HepG2 (cell line): ENCODE results near the gene TBC1D14. TPM values are rescaled to one million over a fixed set of nuclear protein-coding genes. Genes with fewer than 3 reads are reported as not detected.

Experiments
- CHCHD3 ChIP-seq: sonication (generic); formaldehyde crosslinking; IDR thresholded peaks from 2 replicates; pipeline ENCODE4 v1.8.0; 2022; ENCODE audit warnings: mild to moderate bottlenecking, missing genetic modification reagents, moderate library complexity
- GFI1 ChIP-seq: sonication (generic); formaldehyde crosslinking; IDR thresholded peaks from 2 replicates; pipeline ENCODE4 v1.5.0; 2020; ENCODE audit warnings: missing genetic modification reagents, mild to moderate bottlenecking, borderline replicate concordance
- HES4 ChIP-seq: sonication (generic); formaldehyde crosslinking; IDR thresholded peaks from 2 replicates; pipeline ENCODE4 v1.9.0; 2021; ENCODE audit warnings: mild to moderate bottlenecking, missing genetic modification reagents, borderline replicate concordance
- RAD51 ChIP-seq: fragments of 450-650 bp; IDR thresholded peaks from 2 replicates; pipeline ENCODE4 v1.6.1; 2016; ENCODE audit warnings: borderline replicate concordance
- RBM22 ChIP-seq: fragments of 200-400 bp; formaldehyde crosslinking; optimal IDR thresholded peaks from 2 replicates; pipeline ENCODE3; 2017; ENCODE audit warnings: mild to moderate bottlenecking, low read length, moderate library complexity
- SP1 ChIP-seq, 2 experiments: fragments of 450-650 bp in 1 of 2; sonication (generic) in 1 of 2; formaldehyde crosslinking in 1 of 2; IDR thresholded peaks; 2 replicates each; pipeline versions ENCODE4 v1.4.0 to v1.6.1; 2016 to 2020; ENCODE audit warnings: missing genetic modification reagents in 1 of 2
- SRSF9 ChIP-seq: fragments of 200-400 bp; formaldehyde crosslinking; IDR thresholded peaks from 2 replicates; pipeline ENCODE4 v1.6.1; 2018; ENCODE audit warnings: borderline replicate concordance, mild to moderate bottlenecking, low read depth, low read length; ENCODE audit not compliant: insufficient read depth, poor library complexity, severe bottlenecking
- ZBTB3 ChIP-seq: sonication (generic); formaldehyde crosslinking; IDR thresholded peaks from 2 replicates; pipeline ENCODE4 v1.4.0; 2020; ENCODE audit warnings: low read depth, mild to moderate bottlenecking, moderate library complexity, missing genetic modification reagents, borderline replicate concordance
- ZNF781 ChIP-seq: sonication (generic); formaldehyde crosslinking; IDR thresholded peaks from 2 replicates; pipeline ENCODE4 v1.5.1; 2020; ENCODE audit warnings: borderline replicate concordance, mild to moderate bottlenecking, missing genetic modification reagents; ENCODE audit errors: not compliant biosample characterization
- ZNF839 ChIP-seq: sonication (generic); formaldehyde crosslinking; IDR thresholded peaks from 2 replicates; pipeline ENCODE4 v1.4.0; 2020; ENCODE audit warnings: missing genetic modification reagents, mild to moderate bottlenecking, borderline replicate concordance
- ZNF883 ChIP-seq: sonication (generic); formaldehyde crosslinking; IDR thresholded peaks from 2 replicates; pipeline ENCODE4 v1.5.1; 2020; ENCODE audit warnings: mild to moderate bottlenecking, missing genetic modification reagents; ENCODE audit errors: not compliant biosample characterization
- polyA plus RNA-seq, 8 experiments: library from polyadenylated mRNA; depleted of rRNA in 3 of 8; stranded (reverse) in 7 of 8; unstranded in 1 of 8; fragments of >200 nt; fragmentation: Illumina TruSeq in 4 of 8; extraction: Trizol in 4 of 8; gene quantifications; 2 replicates each; pipeline versions ENCODE4 v1.2.1 to v1.2.3, GENCODE V29; 2011 to 2016; ENCODE audit warnings: low read depth in 4 of 8, missing spikeins in 1 of 8, mixed read lengths in 1 of 8; ENCODE audit not compliant: insufficient read depth in 1 of 8
- total RNA-seq, 5 experiments: library from RNA; depleted of rRNA; stranded (reverse); fragments of >200 nt; fragmentation: Illumina TruSeq; extraction: Trizol; gene quantifications; 2 replicates each; pipeline ENCODE4 v1.2.3, GENCODE V29; 2016; ENCODE audit warnings: low read depth in 1 of 5
- TF ChIP-seq, protein P1 (sequence below): sonication (generic); formaldehyde crosslinking; IDR thresholded peaks from 2 replicates; pipeline ENCODE4 v1.4.0; 2020; ENCODE audit warnings: mild to moderate bottlenecking, missing genetic modification reagents
- TF ChIP-seq, protein P2 (sequence below): sonication (generic); formaldehyde crosslinking; IDR thresholded peaks from one replicate; pipeline ENCODE4 v1.5.1; 2020; ENCODE audit warnings: mild to moderate bottlenecking, missing genetic modification reagents; ENCODE audit errors: not compliant biosample characterization
- TF ChIP-seq, protein P3 (sequence below): sonication (generic); formaldehyde crosslinking; IDR thresholded peaks from 2 replicates; pipeline ENCODE4 v1.5.0; 2020; ENCODE audit warnings: missing genetic modification reagents
- TF ChIP-seq, protein P4 (sequence below): IDR thresholded peaks from 2 replicates; pipeline ENCODE4 v1.6.1; 2018; ENCODE audit warnings: missing genetic modification reagents, mild to moderate bottlenecking, missing compliant biosample characterization

Gene TBC1D14
- total and polyA plus RNA-seq, 2 of the 13 experiments (the other 11 are each of a cell fraction or from before 2014, with no cell fraction given): 29.5 to 46.5 TPM

DNA sequence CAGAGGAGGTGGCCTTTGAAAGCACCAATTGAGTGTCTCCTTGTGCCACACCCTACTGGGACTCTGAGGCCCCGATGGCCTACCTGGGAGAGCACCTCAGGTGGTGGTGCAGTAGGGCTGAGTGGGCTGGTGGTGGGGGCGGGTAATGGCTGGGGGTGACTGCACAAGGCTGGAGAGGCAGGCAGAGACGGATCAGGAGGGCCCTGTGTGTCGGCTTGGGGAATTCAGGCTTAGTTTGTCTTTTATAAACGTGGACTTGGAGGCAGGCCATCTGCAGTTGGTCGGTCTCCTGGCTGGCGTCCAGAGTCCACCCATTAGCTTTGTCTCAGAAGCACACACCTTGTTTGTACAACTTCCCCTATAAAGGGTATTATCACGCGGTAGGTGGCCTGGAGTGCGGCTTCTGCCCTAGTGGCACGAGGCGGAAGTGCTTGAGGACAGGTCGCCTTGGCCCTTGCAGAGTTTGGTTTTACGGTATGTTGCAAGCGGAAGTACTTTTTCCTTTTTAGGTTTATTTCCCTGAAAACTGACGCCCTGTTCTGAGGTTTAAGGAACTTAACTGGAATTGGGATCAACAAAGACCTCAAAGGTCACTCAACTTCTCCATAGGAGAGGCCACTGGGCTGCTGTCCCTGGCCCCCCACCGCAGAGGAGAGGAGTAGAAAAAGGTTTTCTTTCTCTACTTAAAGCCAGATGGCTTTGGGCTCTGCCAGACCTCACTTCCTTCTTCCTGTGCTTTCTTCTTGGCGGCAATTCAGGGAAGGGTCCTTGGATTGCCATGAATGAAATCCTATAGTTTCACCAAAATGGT is 8.0 kb downstream of the TBC1D14 start (continued):
- TF ChIP-seq, protein P1, sequence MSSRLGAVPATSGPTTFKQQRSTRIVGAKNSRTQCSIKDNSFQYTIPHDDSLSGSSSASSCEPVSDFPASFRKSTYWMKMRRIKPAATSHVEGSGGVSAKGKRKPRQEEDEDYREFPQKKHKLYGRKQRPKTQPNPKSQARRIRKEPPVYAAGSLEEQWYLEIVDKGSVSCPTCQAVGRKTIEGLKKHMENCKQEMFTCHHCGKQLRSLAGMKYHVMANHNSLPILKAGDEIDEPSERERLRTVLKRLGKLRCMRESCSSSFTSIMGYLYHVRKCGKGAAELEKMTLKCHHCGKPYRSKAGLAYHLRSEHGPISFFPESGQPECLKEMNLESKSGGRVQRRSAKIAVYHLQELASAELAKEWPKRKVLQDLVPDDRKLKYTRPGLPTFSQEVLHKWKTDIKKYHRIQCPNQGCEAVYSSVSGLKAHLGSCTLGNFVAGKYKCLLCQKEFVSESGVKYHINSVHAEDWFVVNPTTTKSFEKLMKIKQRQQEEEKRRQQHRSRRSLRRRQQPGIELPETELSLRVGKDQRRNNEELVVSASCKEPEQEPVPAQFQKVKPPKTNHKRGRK (CRISPR knock-in tag): no peak
- TF ChIP-seq HES4 (CRISPR knock-in tag) (peak; percentile 74; the same call in 1 of the 2 replicates), SP1 (IDR thresholded peaks at IDR 0.05) (no peak), SP1 (CRISPR knock-in tag; IDR thresholded peaks at IDR 0.05) (no peak; the same call in 1 of the 2 replicates), CHCHD3 (no peak), ZBTB3 (CRISPR knock-in tag) (peak; percentile 64; the same call in 1 of the 2 replicates), ZNF781 (peak; percentile 75), ZNF883 (CRISPR knock-in tag) (peak; percentile 69), SRSF9 (no peak), GFI1 (CRISPR knock-in tag) (peak; percentile 79), ZNF839 (CRISPR knock-in tag) (no peak), RAD51 (no peak), RBM22 (no peak)
- TF ChIP-seq, protein P2, sequence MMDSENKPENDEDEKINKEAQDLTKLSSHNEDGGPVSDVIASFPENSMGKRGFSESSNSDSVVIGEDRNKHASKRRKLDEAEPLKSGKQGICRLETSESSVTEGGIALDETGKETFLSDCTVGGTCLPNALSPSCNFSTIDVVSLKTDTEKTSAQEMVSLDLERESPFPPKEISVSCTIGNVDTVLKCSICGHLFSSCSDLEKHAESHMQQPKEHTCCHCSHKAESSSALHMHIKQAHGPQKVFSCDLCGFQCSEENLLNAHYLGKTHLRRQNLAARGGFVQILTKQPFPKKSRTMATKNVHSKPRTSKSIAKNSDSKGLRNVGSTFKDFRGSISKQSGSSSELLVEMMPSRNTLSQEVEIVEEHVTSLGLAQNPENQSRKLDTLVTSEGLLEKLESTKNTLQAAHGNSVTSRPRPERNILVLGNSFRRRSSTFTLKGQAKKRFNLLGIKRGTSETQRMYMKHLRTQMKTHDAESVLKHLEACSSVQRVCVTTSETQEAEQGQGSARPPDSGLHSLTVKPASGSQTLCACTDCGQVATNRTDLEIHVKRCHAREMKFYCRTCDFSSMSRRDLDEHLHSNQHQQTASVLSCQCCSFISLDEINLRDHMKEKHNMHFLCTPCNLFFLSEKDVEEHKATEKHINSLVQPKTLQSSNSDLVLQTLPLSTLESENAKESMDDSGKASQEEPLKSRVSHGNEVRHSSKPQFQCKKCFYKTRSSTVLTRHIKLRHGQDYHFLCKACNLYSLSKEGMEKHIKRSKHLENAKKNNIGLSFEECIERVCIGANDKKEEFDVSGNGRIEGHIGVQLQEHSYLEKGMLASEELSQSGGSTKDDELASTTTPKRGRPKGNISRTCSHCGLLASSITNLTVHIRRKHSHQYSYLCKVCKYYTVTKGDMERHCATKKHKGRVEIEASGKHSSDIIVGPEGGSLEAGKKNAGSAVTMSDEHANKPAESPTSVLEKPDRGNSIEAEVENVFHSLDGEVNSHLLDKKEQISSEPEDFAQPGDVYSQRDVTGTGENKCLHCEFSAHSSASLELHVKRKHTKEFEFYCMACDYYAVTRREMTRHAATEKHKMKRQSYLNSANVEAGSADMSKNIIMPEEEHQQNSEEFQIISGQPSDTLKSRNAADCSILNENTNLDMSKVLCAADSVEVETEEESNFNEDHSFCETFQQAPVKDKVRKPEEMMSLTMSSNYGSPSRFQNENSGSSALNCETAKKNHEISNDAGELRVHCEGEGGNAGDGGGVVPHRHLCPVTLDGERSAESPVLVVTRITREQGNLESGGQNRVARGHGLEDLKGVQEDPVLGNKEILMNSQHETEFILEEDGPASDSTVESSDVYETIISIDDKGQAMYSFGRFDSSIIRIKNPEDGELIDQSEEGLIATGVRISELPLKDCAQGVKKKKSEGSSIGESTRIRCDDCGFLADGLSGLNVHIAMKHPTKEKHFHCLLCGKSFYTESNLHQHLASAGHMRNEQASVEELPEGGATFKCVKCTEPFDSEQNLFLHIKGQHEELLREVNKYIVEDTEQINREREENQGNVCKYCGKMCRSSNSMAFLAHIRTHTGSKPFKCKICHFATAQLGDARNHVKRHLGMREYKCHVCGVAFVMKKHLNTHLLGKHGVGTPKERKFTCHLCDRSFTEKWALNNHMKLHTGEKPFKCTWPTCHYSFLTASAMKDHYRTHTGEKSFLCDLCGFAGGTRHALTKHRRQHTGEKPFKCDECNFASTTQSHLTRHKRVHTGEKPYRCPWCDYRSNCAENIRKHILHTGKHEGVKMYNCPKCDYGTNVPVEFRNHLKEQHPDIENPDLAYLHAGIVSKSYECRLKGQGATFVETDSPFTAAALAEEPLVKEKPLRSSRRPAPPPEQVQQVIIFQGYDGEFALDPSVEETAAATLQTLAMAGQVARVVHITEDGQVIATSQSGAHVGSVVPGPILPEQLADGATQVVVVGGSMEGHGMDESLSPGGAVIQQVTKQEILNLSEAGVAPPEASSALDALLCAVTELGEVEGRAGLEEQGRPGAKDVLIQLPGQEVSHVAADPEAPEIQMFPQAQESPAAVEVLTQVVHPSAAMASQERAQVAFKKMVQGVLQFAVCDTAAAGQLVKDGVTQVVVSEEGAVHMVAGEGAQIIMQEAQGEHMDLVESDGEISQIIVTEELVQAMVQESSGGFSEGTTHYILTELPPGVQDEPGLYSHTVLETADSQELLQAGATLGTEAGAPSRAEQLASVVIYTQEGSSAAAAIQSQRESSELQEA (CRISPR knock-in tag): no peak
- TF ChIP-seq, protein P3, sequence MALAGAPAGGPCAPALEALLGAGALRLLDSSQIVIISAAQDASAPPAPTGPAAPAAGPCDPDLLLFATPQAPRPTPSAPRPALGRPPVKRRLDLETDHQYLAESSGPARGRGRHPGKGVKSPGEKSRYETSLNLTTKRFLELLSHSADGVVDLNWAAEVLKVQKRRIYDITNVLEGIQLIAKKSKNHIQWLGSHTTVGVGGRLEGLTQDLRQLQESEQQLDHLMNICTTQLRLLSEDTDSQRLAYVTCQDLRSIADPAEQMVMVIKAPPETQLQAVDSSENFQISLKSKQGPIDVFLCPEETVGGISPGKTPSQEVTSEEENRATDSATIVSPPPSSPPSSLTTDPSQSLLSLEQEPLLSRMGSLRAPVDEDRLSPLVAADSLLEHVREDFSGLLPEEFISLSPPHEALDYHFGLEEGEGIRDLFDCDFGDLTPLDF (CRISPR knock-in tag): no peak
- TF ChIP-seq, protein P4, sequence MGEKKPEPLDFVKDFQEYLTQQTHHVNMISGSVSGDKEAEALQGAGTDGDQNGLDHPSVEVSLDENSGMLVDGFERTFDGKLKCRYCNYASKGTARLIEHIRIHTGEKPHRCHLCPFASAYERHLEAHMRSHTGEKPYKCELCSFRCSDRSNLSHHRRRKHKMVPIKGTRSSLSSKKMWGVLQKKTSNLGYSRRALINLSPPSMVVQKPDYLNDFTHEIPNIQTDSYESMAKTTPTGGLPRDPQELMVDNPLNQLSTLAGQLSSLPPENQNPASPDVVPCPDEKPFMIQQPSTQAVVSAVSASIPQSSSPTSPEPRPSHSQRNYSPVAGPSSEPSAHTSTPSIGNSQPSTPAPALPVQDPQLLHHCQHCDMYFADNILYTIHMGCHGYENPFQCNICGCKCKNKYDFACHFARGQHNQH (CRISPR knock-in tag): peak; percentile 94
